Breast epithelium (tissue), 4 donors: Measurements from ENCODE around the gene NACC2. TPM values are rescaled to one million over a fixed set of nuclear protein-coding genes. Genes with fewer than 3 reads are reported as not detected.
A peak's percentile ranks its signal among the peaks of the same experiment; 100 is the strongest.

Experiments used
- DNase-seq, 2 donors: peaks; one replicate each; pipeline ENCODE4 v3.0.0-alpha.2; 2019; ENCODE audit warnings: low spot score in 2 of 2
- H3K27ac ChIP-seq, 2 donors: fragments of 200-600 bp; sonication (generic) in 1 of 2; one replicate each; pipeline ENCODE4 v1.5.1; 2016 to 2019; ENCODE audit warnings: mild to moderate bottlenecking in 1 of 2
- H3K27me3 ChIP-seq, 2 donors: fragments of 200-600 bp; sonication (generic) in 1 of 2; one replicate each; pipeline versions ENCODE4 v1.5.1 to v1.6.0; 2017 to 2019; ENCODE audit warnings: control low read depth in 1 of 2, mild to moderate bottlenecking in 1 of 2
- H3K36me3 ChIP-seq: fragments of 200-600 bp; one replicate; pipeline ENCODE4 v1.5.1; 2019
- H3K4me1 ChIP-seq, 2 donors: fragments of 200-600 bp; sonication (generic); one replicate each; pipeline ENCODE4 v1.5.1; 2016 to 2019; ENCODE audit warnings: control low read depth in 1 of 2
- H3K4me3 ChIP-seq, 3 donors: fragments of 200-600 bp; sonication (generic); 1 replicate in 2 of 3; 2 replicates in 1 of 3; pipeline ENCODE4 v1.5.1; 2016 to 2019; ENCODE audit warnings: mild to moderate bottlenecking in 3 of 3, moderate library complexity in 2 of 3
- H3K9me3 ChIP-seq, 2 donors: fragments of 200-600 bp; sonication (generic) in 1 of 2; one replicate each; pipeline ENCODE4 v1.5.1; 2016 to 2019; ENCODE audit warnings: control low read depth in 1 of 2
- POLR2A ChIP-seq: fragments of 450-650 bp; IDR thresholded peaks from one replicate; pipeline ENCODE4 v1.6.1; 2016; ENCODE audit warnings: antibody characterized with exemption, mild to moderate bottlenecking, moderate library complexity
- POLR2AphosphoS5 ChIP-seq, 3 donors: sonication (generic); formaldehyde crosslinking; IDR thresholded peaks; one replicate each; pipeline ENCODE4 v1.6.1; 2017; ENCODE audit warnings: antibody characterized with exemption in 3 of 3
- intact Hi-C: fragments of 100-400 bp; cut with DNase I; formaldehyde crosslinking; loops from one replicate; pipeline ENCODE4 v1.15.1; 2023; ENCODE audit warnings: low total_unique reads
- total RNA-seq, 3 donors: library from RNA; depleted of rRNA; stranded (reverse); fragments of >200 nt; gene quantifications; one replicate each; pipeline ENCODE4 v1.1.0, GENCODE V29; 2016
- TF ChIP-seq, protein P1 (sequence below), 3 donors: fragments of 450-650 bp; IDR thresholded peaks; one replicate each; pipeline ENCODE4 v1.5.1; 2016 to 2017; ENCODE audit warnings: antibody characterized with exemption in 3 of 3, mild to moderate bottlenecking in 3 of 3, moderate library complexity in 3 of 3

The NACC2 gene
- total RNA-seq, 3 donors from 2014 or later: 14.0 to 24.2 (median 19.3) TPM

DNA sequence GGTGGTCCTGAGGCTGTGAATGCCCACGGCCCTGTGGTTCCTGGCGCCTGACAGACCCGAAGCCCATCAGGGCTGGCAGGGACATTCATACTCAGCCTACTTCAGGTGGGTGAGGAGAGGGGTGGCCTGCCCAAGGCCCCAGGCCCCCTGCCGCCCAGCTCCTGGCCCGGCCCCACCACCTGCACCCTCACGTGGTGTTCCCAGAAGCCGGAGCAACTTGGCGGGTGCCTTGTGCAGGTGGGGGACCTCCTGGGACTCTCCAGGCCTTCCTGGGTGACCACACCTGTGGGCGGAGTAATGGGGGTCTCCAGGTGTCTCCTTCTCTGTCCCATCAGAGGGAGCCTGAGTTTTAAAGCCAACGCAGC, 97.1 kb downstream of the NACC2 start:
- TF ChIP-seq POLR2A: no peak
- TF ChIP-seq POLR2AphosphoS5 (IDR thresholded peaks at IDR 0.05): no peak
- TF ChIP-seq, protein P1, sequence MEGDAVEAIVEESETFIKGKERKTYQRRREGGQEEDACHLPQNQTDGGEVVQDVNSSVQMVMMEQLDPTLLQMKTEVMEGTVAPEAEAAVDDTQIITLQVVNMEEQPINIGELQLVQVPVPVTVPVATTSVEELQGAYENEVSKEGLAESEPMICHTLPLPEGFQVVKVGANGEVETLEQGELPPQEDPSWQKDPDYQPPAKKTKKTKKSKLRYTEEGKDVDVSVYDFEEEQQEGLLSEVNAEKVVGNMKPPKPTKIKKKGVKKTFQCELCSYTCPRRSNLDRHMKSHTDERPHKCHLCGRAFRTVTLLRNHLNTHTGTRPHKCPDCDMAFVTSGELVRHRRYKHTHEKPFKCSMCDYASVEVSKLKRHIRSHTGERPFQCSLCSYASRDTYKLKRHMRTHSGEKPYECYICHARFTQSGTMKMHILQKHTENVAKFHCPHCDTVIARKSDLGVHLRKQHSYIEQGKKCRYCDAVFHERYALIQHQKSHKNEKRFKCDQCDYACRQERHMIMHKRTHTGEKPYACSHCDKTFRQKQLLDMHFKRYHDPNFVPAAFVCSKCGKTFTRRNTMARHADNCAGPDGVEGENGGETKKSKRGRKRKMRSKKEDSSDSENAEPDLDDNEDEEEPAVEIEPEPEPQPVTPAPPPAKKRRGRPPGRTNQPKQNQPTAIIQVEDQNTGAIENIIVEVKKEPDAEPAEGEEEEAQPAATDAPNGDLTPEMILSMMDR (IDR thresholded peaks at IDR 0.05): no peak
- peaks cover 0 to under 1% of the 10 kb centered on the region in 2 donors for H3K4me1 ChIP-seq
- DNase-seq: no peak
- no peak overlapping the region for H3K4me3 ChIP-seq
- intact Hi-C loops: loop anchor here (10.0 kb wide), 1 partner anchor 117 kb away; the partner anchor contains the start of gene TMEM250
- H3K27ac ChIP-seq: no peak overlapping the region
- no peaks in the 10 kb centered on the region for H3K9me3 ChIP-seq
- H3K36me3 ChIP-seq: no peaks in the 10 kb centered on the region
- no peaks in the 10 kb centered on the region for H3K27me3 ChIP-seq

DNA sequence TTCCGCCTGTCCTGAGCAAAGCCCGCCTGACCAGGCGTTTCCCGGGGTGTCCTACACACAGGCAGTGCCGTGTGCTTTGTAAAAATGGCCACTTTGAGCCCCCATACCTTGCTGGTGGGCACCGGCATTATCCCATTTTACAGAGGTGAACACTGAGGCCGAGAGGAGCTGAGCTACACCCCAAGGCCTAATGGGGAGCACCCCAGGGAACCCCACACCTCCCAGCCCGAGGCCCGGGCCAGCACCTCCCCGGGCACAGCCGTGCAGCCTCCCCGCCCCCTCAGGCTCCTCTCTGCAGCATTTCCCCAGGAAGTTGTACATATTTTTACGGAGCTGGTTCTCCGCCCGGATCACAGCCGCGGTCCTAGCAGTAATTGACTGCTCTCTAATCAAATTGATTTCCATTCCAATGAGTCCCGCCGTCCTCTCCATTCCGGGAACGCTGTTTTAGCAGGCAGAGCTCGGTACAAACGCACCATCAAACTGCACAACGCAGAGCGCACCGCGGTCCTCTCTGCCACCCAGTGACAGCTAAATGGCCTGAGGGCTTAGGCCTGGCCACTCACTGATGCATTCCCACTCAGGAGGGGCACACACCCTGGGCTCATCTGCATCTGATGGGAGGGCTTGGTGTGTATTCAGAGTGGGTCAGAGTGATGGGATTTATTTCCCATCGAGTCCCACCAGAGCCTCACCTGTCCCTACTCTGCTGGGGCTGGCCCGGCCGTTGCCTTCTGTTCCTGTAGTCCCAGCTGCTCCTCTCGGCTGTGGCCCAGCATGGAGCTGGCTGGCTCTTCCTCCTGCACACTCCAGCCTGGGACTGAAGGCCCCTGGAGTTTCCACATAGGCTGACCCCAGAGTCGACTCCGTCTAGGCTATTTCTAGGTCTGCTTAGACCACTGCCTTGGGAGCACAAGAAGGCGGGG, 97.7 kb downstream of the NACC2 start:
- Histone ChIP-seq H3K27ac (no peak overlapping the region), H3K4me1 (peaks cover 6 to 7% of the 10 kb centered on the region in 2 donors), H3K9me3 (no peaks in the 10 kb centered on the region), H3K27me3 (no peaks in the 10 kb centered on the region), H3K36me3 (no peaks in the 10 kb centered on the region), H3K4me3 (no peak overlapping the region)
- DNase-seq: no peak
- TF ChIP-seq, protein P1 (IDR thresholded peaks at IDR 0.05): no peak
- no peak for TF ChIP-seq POLR2A
- no peak for TF ChIP-seq POLR2AphosphoS5 (IDR thresholded peaks at IDR 0.05)
- intact Hi-C loops: loop anchor here (10.0 kb wide), 1 partner anchor 117 kb away; the partner anchor contains the start of gene TMEM250

- peaks cover 6 to 15% of the 10 kb centered on the region in 2 donors for H3K4me1 ChIP-seq
- intact Hi-C loops: loop anchor here (10.0 kb wide), 1 partner anchor 119 kb away; the partner anchor contains the start of gene TMEM250
- no peak for DNase-seq
- no peak for TF ChIP-seq POLR2A
- TF ChIP-seq POLR2AphosphoS5 (IDR thresholded peaks at IDR 0.05): no peak
- TF ChIP-seq, protein P1 (IDR thresholded peaks at IDR 0.05): no peak
- H3K4me3 ChIP-seq: no peak overlapping the region
- no peaks in the 10 kb centered on the region for H3K27me3 ChIP-seq
- no peak overlapping the region for H3K27ac ChIP-seq
- H3K9me3 ChIP-seq: no peaks in the 10 kb centered on the region
- H3K36me3 ChIP-seq: no peaks in the 10 kb centered on the region
Measured at GRCh38 chr9:135995816-135996215, 99.3 kb downstream of the NACC2 start.

- H3K27ac ChIP-seq: peak overlapping the region in 1 of 2 donors; percentile 93
Measured at GRCh38 chr9:135994501-135995192, 100.4 kb downstream of the NACC2 start.

More at GRCh38 chr9:135994501-135995192, 100.4 kb downstream of the NACC2 start:
- no peak for DNase-seq
- H3K4me1 ChIP-seq: peaks cover 6 to 22% of the 10 kb centered on the region in 2 donors
- intact Hi-C loops: loop anchor here (10.0 kb wide), 1 partner anchor 120 kb away; the partner anchor contains the start of gene TMEM250
- no peak overlapping the region for H3K4me3 ChIP-seq
- TF ChIP-seq POLR2A: no peak
- TF ChIP-seq POLR2AphosphoS5 (IDR thresholded peaks at IDR 0.05): no peak
- TF ChIP-seq, protein P1 (IDR thresholded peaks at IDR 0.05): no peak
- no peaks in the 10 kb centered on the region for H3K9me3 ChIP-seq
- no peaks in the 10 kb centered on the region for H3K36me3 ChIP-seq
- H3K27me3 ChIP-seq: no peaks in the 10 kb centered on the region
